Fibroblast of lung (primary cell): Measurements from ENCODE around the gene MAT1A.

ENCODE experiments used
- EZH2 ChIP-seq: IDR thresholded peaks from 2 replicates; pipeline ENCODE4 v1.5.1; 2012; ENCODE audit warnings: low read length, control low read depth, mild to moderate bottlenecking; ENCODE audit errors: missing control alignments
- TF ChIP-seq, protein P1 (sequence below), 2 donors: IDR thresholded peaks in 1 of 2; conservative IDR thresholded peaks in 1 of 2; 1 replicate in 1 of 2; 2 replicates in 1 of 2; pipeline ENCODE4 v1.5.1; 2011 to 2012; ENCODE audit warnings: low read length in 2 of 2, control low read depth in 1 of 2, inconsistent platforms in 1 of 2, low read depth in 1 of 2, mild to moderate bottlenecking in 1 of 2

DNA sequence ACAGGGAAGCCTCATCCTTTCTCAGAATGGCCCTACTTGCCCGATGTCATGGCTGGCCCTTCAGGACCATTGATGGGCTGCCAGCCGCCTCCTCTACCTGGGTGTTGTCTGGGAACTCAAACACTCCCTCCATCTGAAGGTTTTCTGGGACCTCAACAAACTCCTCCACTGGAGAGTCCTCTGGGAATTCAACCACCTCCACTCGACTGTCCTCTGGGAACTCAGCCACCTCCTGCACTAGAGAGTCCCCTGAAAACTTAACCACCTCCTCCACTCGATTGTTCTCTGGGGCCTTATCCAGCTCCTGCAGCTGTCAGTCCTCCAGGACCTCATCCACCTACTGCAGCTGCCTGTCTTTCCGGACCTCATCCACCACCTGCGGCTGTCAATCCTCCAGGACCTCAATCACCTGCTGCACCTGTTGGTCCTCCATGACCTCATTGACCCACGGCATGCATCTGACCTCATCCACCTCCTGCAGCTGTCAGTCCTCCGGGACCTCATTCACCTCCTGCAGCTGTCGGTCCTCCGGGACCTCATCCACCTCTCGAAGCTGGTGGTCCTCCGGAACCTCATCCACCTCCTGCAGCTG is 37.1 kb downstream of the MAT1A start:
- TF ChIP-seq, protein P1, sequence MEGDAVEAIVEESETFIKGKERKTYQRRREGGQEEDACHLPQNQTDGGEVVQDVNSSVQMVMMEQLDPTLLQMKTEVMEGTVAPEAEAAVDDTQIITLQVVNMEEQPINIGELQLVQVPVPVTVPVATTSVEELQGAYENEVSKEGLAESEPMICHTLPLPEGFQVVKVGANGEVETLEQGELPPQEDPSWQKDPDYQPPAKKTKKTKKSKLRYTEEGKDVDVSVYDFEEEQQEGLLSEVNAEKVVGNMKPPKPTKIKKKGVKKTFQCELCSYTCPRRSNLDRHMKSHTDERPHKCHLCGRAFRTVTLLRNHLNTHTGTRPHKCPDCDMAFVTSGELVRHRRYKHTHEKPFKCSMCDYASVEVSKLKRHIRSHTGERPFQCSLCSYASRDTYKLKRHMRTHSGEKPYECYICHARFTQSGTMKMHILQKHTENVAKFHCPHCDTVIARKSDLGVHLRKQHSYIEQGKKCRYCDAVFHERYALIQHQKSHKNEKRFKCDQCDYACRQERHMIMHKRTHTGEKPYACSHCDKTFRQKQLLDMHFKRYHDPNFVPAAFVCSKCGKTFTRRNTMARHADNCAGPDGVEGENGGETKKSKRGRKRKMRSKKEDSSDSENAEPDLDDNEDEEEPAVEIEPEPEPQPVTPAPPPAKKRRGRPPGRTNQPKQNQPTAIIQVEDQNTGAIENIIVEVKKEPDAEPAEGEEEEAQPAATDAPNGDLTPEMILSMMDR (conservative IDR thresholded peaks at IDR 0.05 in 1 of 2, IDR thresholded peaks at IDR 0.05 in 1 of 2; ENCODE audit: low read depth in 1 of 2, low read length in 2 of 2) = no peak
- TF ChIP-seq EZH2 = no peak
